Central memory CD8-positive, alpha-beta T cell (primary cell): ENCODE data around the gene GIMAP8.
"Not testable (repeated sequence)": the region's sequence is repeated elsewhere in the genome, so short reads cannot be mapped to it uniquely, and the experiment has no call there.

ENCODE experiments used
- ATAC-seq: fragments of 150-1000 bp; cut with Tn5 transposase; replicated peaks from 2 replicates; pipeline ENCODE4 v1.10.0; 2022; ENCODE audit warnings: mild to moderate bottlenecking, moderate FRiP score, moderate number of reproducible peaks; ENCODE audit not compliant: poor library complexity, severe bottlenecking; ENCODE audit errors: extremely low read depth
- DNase-seq, 2 donors: peaks; one replicate each; pipeline ENCODE4 v3.0.0; 2021; ENCODE audit warnings: low spot score in 2 of 2
- H3K27ac Mint-ChIP-seq: one replicate; pipeline ENCODE4 v1.8.0; 2022; ENCODE audit warnings: low read depth, mild to moderate bottlenecking, moderate library complexity, mixed read lengths
- H3K27me3 Mint-ChIP-seq: one replicate; pipeline ENCODE4 v1.8.0; 2022; ENCODE audit warnings: mixed read lengths
- H3K36me3 Mint-ChIP-seq: one replicate; pipeline ENCODE4 v1.8.0; 2022; ENCODE audit warnings: mild to moderate bottlenecking, moderate library complexity, mixed read lengths; ENCODE audit not compliant: insufficient read depth
- H3K4me1 Mint-ChIP-seq: one replicate; pipeline ENCODE4 v1.8.0; 2022; ENCODE audit warnings: mixed read lengths
- H3K4me3 Mint-ChIP-seq: one replicate; pipeline ENCODE4 v1.8.0; 2022; ENCODE audit warnings: mild to moderate bottlenecking, moderate library complexity, mixed read lengths
- H3K9me3 Mint-ChIP-seq: one replicate; pipeline ENCODE4 v1.8.0; 2022; ENCODE audit warnings: mixed read lengths

GIMAP8 gene

GRCh38 chr7:150464962-150465361 is 14.5 kb downstream of the GIMAP8 start:
- Mint-ChIP-seq H3K27me3 (no peaks in the 10 kb centered on the region), H3K36me3 (peaks cover 39% of the 10 kb centered on the region), H3K27ac (peak overlapping the region; percentile 26), H3K9me3 (peaks cover 16% of the 10 kb centered on the region), H3K4me3 (peak overlapping the region; percentile 26), H3K4me1 (peaks cover 82% of the 10 kb centered on the region)
- ATAC-seq (peak; percentile 52), DNase-seq (no peak)

DNA sequence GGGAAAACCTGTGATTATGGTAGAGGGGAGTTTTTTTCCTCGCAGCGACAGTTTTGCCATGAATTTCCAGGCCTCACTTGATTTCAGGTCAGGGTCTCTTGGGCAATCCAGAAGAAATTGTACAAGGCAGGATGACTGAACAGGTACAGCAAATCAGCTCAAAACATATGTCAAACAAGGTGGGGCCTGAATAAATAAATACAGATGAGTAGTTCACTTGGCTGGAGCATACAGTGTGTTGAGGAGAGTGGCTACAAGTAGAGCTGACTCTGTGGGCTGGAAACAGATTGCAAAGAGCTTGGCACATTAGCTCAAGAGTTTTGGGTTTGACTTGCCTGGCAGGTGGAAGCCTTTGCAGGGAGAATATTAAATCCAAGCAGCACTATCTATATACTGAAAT is 15.0 kb downstream of the GIMAP8 start:
- Mint-ChIP-seq H3K4me3 (peak overlapping the region; percentile 26), H3K9me3 (peaks cover 16% of the 10 kb centered on the region), H3K36me3 (peaks cover 43% of the 10 kb centered on the region), H3K27me3 (no peaks in the 10 kb centered on the region), H3K4me1 (peaks cover 82% of the 10 kb centered on the region), H3K27ac (peak overlapping the region; percentile 26)
- ATAC-seq (no peak), DNase-seq (no peak)

GRCh38 chr7:150466477-150466876 is 16.0 kb downstream of the GIMAP8 start:
- DNase-seq (no peak), ATAC-seq (no peak)
- peaks cover 80% of the 10 kb centered on the region for H3K4me1 Mint-ChIP-seq
- H3K27ac Mint-ChIP-seq, result no peak overlapping the region
- H3K27me3 Mint-ChIP-seq, result no peaks in the 10 kb centered on the region
- peaks cover 12% of the 10 kb centered on the region for H3K9me3 Mint-ChIP-seq
- H3K36me3 Mint-ChIP-seq, result peaks cover 47% of the 10 kb centered on the region
- no peak overlapping the region for H3K4me3 Mint-ChIP-seq

- no peak for DNase-seq
- Mint-ChIP-seq H3K4me1 (peaks cover 80% of the 10 kb centered on the region), H3K27me3 (no peaks in the 10 kb centered on the region), H3K27ac (peak overlapping the region; percentile 83), H3K4me3 (peak overlapping the region; percentile 58), H3K36me3 (peaks cover 50% of the 10 kb centered on the region), H3K9me3 (no peaks in the 10 kb centered on the region)
- ATAC-seq, result no peak
These were observed 17.8 kb downstream of the GIMAP8 start for GRCh38 chr7:150468241-150468640.

DNA sequence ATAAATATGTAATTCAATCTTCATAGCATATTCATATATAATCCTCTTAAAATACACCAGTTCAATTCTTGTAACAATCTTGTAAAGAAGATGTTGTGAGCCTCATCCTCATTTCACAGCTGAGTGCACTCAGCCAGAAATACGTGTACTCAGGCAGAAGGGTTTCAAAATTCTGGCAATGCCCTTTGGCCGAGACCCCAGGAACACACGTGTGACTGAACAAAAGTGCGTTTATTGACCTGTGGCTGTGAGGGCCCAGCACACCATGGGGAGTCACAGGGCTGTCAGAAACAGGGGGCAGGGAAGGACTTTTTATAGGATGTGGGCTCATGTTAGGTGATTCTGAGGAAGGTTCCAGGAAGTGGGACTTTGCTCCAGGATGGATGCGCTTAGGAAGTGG is 21.5 kb downstream of the GIMAP8 start:
- DNase-seq, result no peak
- H3K27me3 Mint-ChIP-seq, result no peaks in the 10 kb centered on the region
- ATAC-seq, result no peak
- peaks cover 64% of the 10 kb centered on the region for H3K36me3 Mint-ChIP-seq
- H3K9me3 Mint-ChIP-seq, result no peaks in the 10 kb centered on the region
- H3K4me3 Mint-ChIP-seq, result no peak overlapping the region
- H3K27ac Mint-ChIP-seq, result no peak overlapping the region
- H3K4me1 Mint-ChIP-seq, result peaks cover 80% of the 10 kb centered on the region

- H3K4me3 Mint-ChIP-seq, result no peak overlapping the region
- no peaks in the 10 kb centered on the region for H3K27me3 Mint-ChIP-seq
- H3K27ac Mint-ChIP-seq, result no peak overlapping the region
- no peak for ATAC-seq
- peaks cover 54% of the 10 kb centered on the region for H3K36me3 Mint-ChIP-seq
- DNase-seq, result no peak
- H3K9me3 Mint-ChIP-seq, result no peaks in the 10 kb centered on the region
- H3K4me1 Mint-ChIP-seq, result peaks cover 79% of the 10 kb centered on the region
These were observed 23.5 kb downstream of the GIMAP8 start for GRCh38 chr7:150473902-150474301.

GRCh38 chr7:150476285-150476684 is 25.9 kb downstream of the GIMAP8 start:
- DNase-seq (no peak), ATAC-seq (peak; percentile 30)
- H3K36me3 Mint-ChIP-seq, result peaks cover 42% of the 10 kb centered on the region
- peak overlapping the region; percentile 97 for H3K27ac Mint-ChIP-seq
- H3K4me1 Mint-ChIP-seq, result peaks cover 80% of the 10 kb centered on the region
- H3K9me3 Mint-ChIP-seq, result no peaks in the 10 kb centered on the region
- peak overlapping the region; percentile 66 for H3K4me3 Mint-ChIP-seq
- H3K27me3 Mint-ChIP-seq, result no peaks in the 10 kb centered on the region

GRCh38 chr7:150476819-150477631 is 26.6 kb downstream of the GIMAP8 start:
- peaks cover 83% of the 10 kb centered on the region for H3K4me1 Mint-ChIP-seq
- ATAC-seq (no peak), DNase-seq (no peak)
- H3K36me3 Mint-ChIP-seq, result peaks cover 43% of the 10 kb centered on the region
- H3K9me3 Mint-ChIP-seq, result no peaks in the 10 kb centered on the region
- no peaks in the 10 kb centered on the region for H3K27me3 Mint-ChIP-seq
- peak overlapping the region; percentile 66 for H3K4me3 Mint-ChIP-seq
- H3K27ac Mint-ChIP-seq, result peak overlapping the region; percentile 97

- H3K4me1 Mint-ChIP-seq, result peaks cover 90% of the 10 kb centered on the region
- ATAC-seq (peak; percentile 26), DNase-seq (no peak)
- no peaks in the 10 kb centered on the region for H3K27me3 Mint-ChIP-seq
- H3K36me3 Mint-ChIP-seq, result peaks cover 34% of the 10 kb centered on the region
- peak overlapping the region; percentile 49 for H3K4me3 Mint-ChIP-seq
- H3K27ac Mint-ChIP-seq, result peak overlapping the region; percentile 97
- no peaks in the 10 kb centered on the region for H3K9me3 Mint-ChIP-seq
These were observed 28.7 kb downstream of the GIMAP8 start for GRCh38 chr7:150479023-150479716.

DNA sequence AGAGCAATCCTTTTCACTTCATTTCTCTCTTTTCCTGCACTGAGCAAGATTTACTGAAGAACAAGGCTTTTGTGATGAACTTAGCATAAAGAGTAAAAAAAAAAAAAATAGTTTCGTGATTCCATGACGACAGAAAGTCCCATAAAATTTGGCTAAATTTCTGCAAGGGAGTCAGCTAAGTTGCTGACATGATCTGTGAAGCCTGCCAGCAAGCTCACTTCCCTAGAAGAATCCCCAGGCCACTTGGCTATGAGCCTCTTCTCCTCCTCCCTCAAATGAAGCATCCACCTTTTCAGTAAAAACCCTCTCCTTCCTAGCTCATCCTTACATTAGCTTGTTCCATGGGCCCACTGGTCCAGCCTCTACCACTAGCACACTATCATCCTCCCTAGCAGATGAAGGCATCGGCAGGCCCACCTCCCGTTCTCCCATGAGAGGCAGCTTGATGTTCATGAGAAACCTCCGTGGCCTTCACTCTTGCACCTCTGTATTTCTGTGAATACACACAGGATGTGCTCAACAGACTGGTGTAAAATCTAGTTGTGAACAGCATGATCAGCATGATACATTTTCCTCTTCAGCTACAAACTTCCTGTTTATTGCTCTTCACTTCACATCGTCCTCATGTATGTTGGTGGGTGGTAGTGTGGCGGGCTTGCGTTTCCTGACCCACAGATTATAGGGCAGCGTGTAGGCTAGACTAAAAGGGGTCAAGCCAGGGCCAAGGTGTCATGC is 30.9 kb downstream of the GIMAP8 start:
- peaks cover 89% of the 10 kb centered on the region for H3K4me1 Mint-ChIP-seq
- H3K9me3 Mint-ChIP-seq, result no peaks in the 10 kb centered on the region
- DNase-seq (peak; percentile 26 to 64), ATAC-seq (peak; percentile 84)
- H3K4me3 Mint-ChIP-seq, result peak overlapping the region; percentile 73
- H3K36me3 Mint-ChIP-seq, result peaks cover 19% of the 10 kb centered on the region
- H3K27me3 Mint-ChIP-seq, result no peaks in the 10 kb centered on the region
- H3K27ac Mint-ChIP-seq, result peak overlapping the region; percentile 97

DNA sequence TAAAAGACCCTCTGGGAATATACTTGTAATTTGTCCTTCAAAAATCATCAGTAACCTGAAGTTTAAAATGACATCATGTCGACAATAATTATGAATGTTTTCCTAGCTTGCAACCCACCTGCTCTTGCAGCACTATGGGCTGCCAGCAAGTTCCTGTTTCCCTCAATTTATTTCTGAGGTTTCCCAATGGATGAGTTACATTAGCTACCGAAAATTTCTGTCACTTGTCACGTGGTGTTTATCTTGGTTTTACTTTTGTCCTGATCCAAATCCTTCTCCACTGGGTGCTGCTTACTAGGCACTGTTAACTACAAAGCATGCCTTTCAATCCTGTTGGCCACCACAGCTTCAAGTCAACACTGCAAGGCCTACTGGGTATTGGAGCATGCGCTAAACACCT is 31.5 kb downstream of the GIMAP8 start:
- Mint-ChIP-seq H3K36me3 (peaks cover 14% of the 10 kb centered on the region), H3K27ac (peak overlapping the region; percentile 97), H3K9me3 (no peaks in the 10 kb centered on the region), H3K4me3 (peak overlapping the region; percentile 73), H3K27me3 (no peaks in the 10 kb centered on the region), H3K4me1 (peaks cover 90% of the 10 kb centered on the region)
- ATAC-seq, result peak; percentile 10
- no peak for DNase-seq

- peaks cover 84% of the 10 kb centered on the region for H3K4me1 Mint-ChIP-seq
- not testable (repeated sequence) for H3K9me3 Mint-ChIP-seq, DNase-seq, ATAC-seq, H3K27me3 Mint-ChIP-seq
- H3K27ac Mint-ChIP-seq, result peak overlapping the region; percentile 97
- peak overlapping the region; percentile 73 for H3K4me3 Mint-ChIP-seq
- H3K36me3 Mint-ChIP-seq, result peaks cover 12% of the 10 kb centered on the region
These were observed 33.1 kb downstream of the GIMAP8 start for GRCh38 chr7:150483514-150483913.
